K562 (cell line): ENCODE results near the gene VAPB. TPM values are rescaled to one million over a fixed set of nuclear protein-coding genes. Genes with fewer than 3 reads are reported as not detected.

Experiments
- ATAC-seq: fragments of 200-7000 bp; cut with Tn5 transposase; 3 replicates; pipeline ENCODE4 v1.9.1; 2020; ENCODE audit warnings: moderate library complexity
- BruUV-seq: library from RNA; stranded (reverse); fragments of 400-500 nt; replicated peaks from 2 replicates; lab custom pipeline; 2021; lab: Mats Ljungman, UMichigan
- CTCF ChIA-PET: fragments of 300-600 bp; formaldehyde crosslinking; extraction: SDS; loops from one replicate; lab custom pipeline; 2021; ENCODE audit warnings: low intra/inter-chr PET ratio; lab: Yijun Ruan, JAX
- POLR2A ChIA-PET: fragments of 300-600, 350-650 bp; sonication (Branson Sonifier 250); formaldehyde crosslinking; extraction: SDS; loops from one replicate; lab custom pipeline; 2021; ENCODE audit warnings: antibody characterized with exemption, inconsistent platforms; lab: Yijun Ruan, JAX
- DNase-seq, 4 experiments: peaks; one replicate each; pipeline versions ENCODE4 v3.0.0 to v3.0.0-alpha.2; 2011 to 2018; ENCODE audit warnings: low spot score in 3 of 4, mixed read lengths in 3 of 4; ENCODE audit errors: extremely low read depth in 1 of 4
- FAIRE-seq: peaks from 2 replicates; lab custom pipeline; 2011; peaks lifted over from hg19 to GRCh38; lab: Jason Lieb, UNC
- H2AFZ ChIP-seq: 2 replicates; pipeline ENCODE4 v1.6.0; 2011; ENCODE audit warnings: low read depth, low read length, control low read depth, inconsistent platforms
- H3K27ac ChIP-seq: fragments of 200-600 bp; 3 replicates; pipeline ENCODE4 v1.8.0; 2011; ENCODE audit warnings: low read depth, mild to moderate bottlenecking, control low read depth, inconsistent platforms, low read length, moderate library complexity, mixed read lengths; ENCODE audit errors: extremely low read depth
- H3K27me3 ChIP-seq, 2 experiments: fragments of 300-600 bp in 1 of 2; 2 replicates in 1 of 2; 3 replicates in 1 of 2; pipeline versions ENCODE4 v1.6.0 to v1.8.0; 2011; ENCODE audit warnings: inconsistent platforms in 2 of 2, low read length in 2 of 2, mild to moderate bottlenecking in 1 of 2, mixed read lengths in 1 of 2, moderate library complexity in 1 of 2; ENCODE audit not compliant: control insufficient read depth in 2 of 2, insufficient read depth in 2 of 2
- H3K36me3 ChIP-seq: fragments of 300-600 bp; 3 replicates; pipeline ENCODE4 v1.8.0; 2011; ENCODE audit warnings: mild to moderate bottlenecking, low read length, inconsistent platforms; ENCODE audit not compliant: control insufficient read depth, insufficient read depth
- H3K4me1 ChIP-seq, 2 experiments: fragments of 200-600 bp in 1 of 2; replicated peaks in 1 of 2; 2 replicates in 1 of 2; 3 replicates in 1 of 2; pipeline versions ENCODE4 v1.5.1 to v1.8.0; 2011; ENCODE audit warnings: inconsistent platforms in 2 of 2, low read length in 2 of 2, mild to moderate bottlenecking in 1 of 2, mixed read lengths in 1 of 2, moderate library complexity in 1 of 2; ENCODE audit not compliant: control insufficient read depth in 2 of 2, insufficient read depth in 2 of 2
- H3K4me2 ChIP-seq: 2 replicates; pipeline ENCODE4 v1.6.1; 2011; ENCODE audit warnings: low read length, control low read depth, inconsistent platforms, mixed read lengths; ENCODE audit not compliant: insufficient read depth
- H3K4me3 ChIP-seq: fragments of 200-600 bp; sonication (generic), shearing (Covaris generic); 2 replicates; pipeline ENCODE4 v1.5.1; 2016; ENCODE audit warnings: control low read depth, inconsistent platforms
- H3K79me2 ChIP-seq: fragments of 200-600 bp; 3 replicates; pipeline ENCODE4 v1.8.0; 2011; ENCODE audit warnings: low read length, inconsistent platforms; ENCODE audit not compliant: control insufficient read depth, insufficient read depth
- H3K9ac ChIP-seq, 2 experiments: 2 replicates each; pipeline versions ENCODE4 v1.6.0 to v1.6.1; 2011; ENCODE audit warnings: low read depth in 2 of 2, low read length in 2 of 2, control low read depth in 1 of 2, inconsistent platforms in 1 of 2, mild to moderate bottlenecking in 1 of 2, mixed read lengths in 1 of 2; ENCODE audit not compliant: insufficient read depth in 1 of 2
- H3K9me1 ChIP-seq: one replicate; pipeline ENCODE4 v1.6.0; 2011; ENCODE audit warnings: inconsistent platforms, mild to moderate bottlenecking, low read length, moderate library complexity; ENCODE audit not compliant: control insufficient read depth, insufficient read depth
- H3K9me3 ChIP-seq: replicated peaks from 2 replicates; pipeline ENCODE4 v1.5.1; 2011; ENCODE audit warnings: low read depth, low read length, inconsistent platforms; ENCODE audit not compliant: control insufficient read depth, insufficient read depth
- H4K20me1 ChIP-seq: replicated peaks from 2 replicates; pipeline ENCODE4 v1.6.1; 2011; ENCODE audit warnings: low read length, inconsistent platforms, mixed read lengths; ENCODE audit not compliant: control insufficient read depth, insufficient read depth
- CHAMP1 ChIP-seq: fragments of 450-650 bp; IDR thresholded peaks from 2 replicates; pipeline ENCODE4 v1.6.1; 2016; ENCODE audit warnings: mild to moderate bottlenecking
- ZNF121 ChIP-seq: sonication (generic); formaldehyde crosslinking; conservative IDR thresholded peaks from 2 replicates; pipeline ENCODE4 v1.8.0; 2022; ENCODE audit warnings: missing genetic modification reagents
- ZNF212 ChIP-seq: fragments of 450-650 bp; formaldehyde crosslinking; IDR thresholded peaks from 2 replicates; pipeline ENCODE4 v1.4.0; 2020; ENCODE audit warnings: mild to moderate bottlenecking
- WGBS: fragments of 100-300 bp; shearing (Covaris generic); methylation state at CpG from one replicate; pipeline ENCODE4 v1.1.6; 2016; ENCODE audit warnings: low coverage, mixed read lengths; ENCODE audit not compliant: insufficient coverage; ENCODE audit errors: missing lambda C conversion rate; 5-methylcytosine and 5-hydroxymethylcytosine counted together
- in situ Hi-C: fragments of 300-500 bp; cut with MboI; formaldehyde crosslinking; loops from 4 replicates; pipeline ENCODE4 v1.15.0; 2018; ENCODE audit warnings: inconsistent platforms, mixed read lengths
- intact Hi-C: fragments of 100-400 bp; cut with micrococcal nuclease; formaldehyde crosslinking; loops from 2 replicates; pipeline ENCODE4 v1.14.2; 2022
- polyA plus RNA-seq, 8 experiments: library from polyadenylated mRNA; depleted of rRNA in 4 of 8; stranded (reverse) in 5 of 8; unstranded in 3 of 8; fragments of >200 nt; fragmentation: Nextera tagmentation in 2 of 8; fragmentation: Illumina TruSeq in 1 of 8; extraction: Ambion mirVana in 2 of 8; extraction: Trizol in 1 of 8; gene quantifications; 2 replicates each; pipeline versions ENCODE4 v1.2.1 to v1.2.3, GENCODE V29; 2011 to 2014; ENCODE audit warnings: inconsistent platforms in 1 of 8, missing spikeins in 1 of 8
- total RNA-seq, 7 experiments: library from RNA; depleted of rRNA in 6 of 7; stranded (reverse); fragments of >200 nt in 6 of 7; fragmentation: Illumina TruSeq in 2 of 7; extraction: Trizol in 2 of 7; gene quantifications; 2 replicates each; pipeline versions ENCODE4 v1.2.1 to v1.2.3, GENCODE V29; 2011 to 2021; ENCODE audit warnings: low replicate concordance in 1 of 7

Gene VAPB
- total and polyA plus RNA-seq, 9 of the 15 experiments (the other 6 are each of a cell fraction or from before 2014, with no cell fraction given), result 3.4 to 51.0 (median 27.9) TPM

DNA sequence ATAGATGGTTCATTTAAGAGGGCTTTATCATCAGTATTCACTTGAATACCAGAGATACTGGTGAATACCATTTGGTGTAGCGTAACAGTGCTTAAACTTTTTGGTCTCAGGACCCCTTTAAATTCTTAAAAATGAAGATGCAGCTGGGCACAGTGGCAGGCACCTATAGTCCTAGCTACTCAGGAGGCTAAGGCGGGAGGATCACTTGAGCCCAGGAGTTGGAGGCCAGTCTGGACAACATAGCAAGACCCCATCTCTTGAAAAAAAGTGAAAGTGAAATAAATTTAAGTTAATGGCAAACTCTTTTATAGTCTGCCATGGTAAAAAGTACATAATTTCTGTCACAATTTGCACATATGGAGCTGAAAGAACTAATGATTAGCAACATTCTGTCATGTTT is 39.3 kb downstream of the VAPB start:
- no TSS peak for BruUV-seq
- Histone ChIP-seq H3K4me2 (no peak overlapping the region), H3K79me2 (peaks cover 94% of the 10 kb centered on the region)
- FAIRE-seq, result no peak
- intact Hi-C loops, result no loop called here
- no peak for ATAC-seq
- TF ChIP-seq ZNF121 (CRISPR knock-in tag), result 0 out of 2 replicates have a peak, but pooled peaks have one; percentile 52
- TF ChIP-seq ZNF212, result no peak
- TF ChIP-seq CHAMP1, result no peak
- TF ChIP-seq, all 486 proteins: peak for 1
- H4K20me1 ChIP-seq, result peaks cover 9% of the 10 kb centered on the region
- POLR2A ChIA-PET, result interaction anchor here (0.6 to 1.6 kb wide), 4 partner anchors 8 to 174 kb away, joined by 3 to 5 read pairs (median 3); no protein-coding TSS in a partner anchor
- H2AFZ ChIP-seq, result no peak overlapping the region
- CTCF ChIA-PET, result no interaction called here
- H3K4me1 ChIP-seq, result peaks cover 0 to 2% of the 10 kb centered on the region in 2 experiments; a peak in 2 of 5 replicates
- H3K27me3 ChIP-seq, result no peaks in the 10 kb centered on the region
- peaks cover 68% of the 10 kb centered on the region for H3K36me3 ChIP-seq
- H3K4me3 ChIP-seq, result no peak overlapping the region
- no peaks in the 10 kb centered on the region for H3K9me3 ChIP-seq
- peaks cover 4% of the 10 kb centered on the region for H3K9me1 ChIP-seq
- H3K27ac ChIP-seq, result no peak overlapping the region
- no peak for DNase-seq
- 93% methylated on average over 2 of the region's 2 CpGs for whole genome bisulfite sequencing
- in situ Hi-C loops, result no loop called here
- H3K9ac ChIP-seq, result no peak overlapping the region
